ENCODE measurements around the gene SLC44A4. TPM values are rescaled to one million over a fixed set of nuclear protein-coding genes. Genes with fewer than 3 reads are reported as not detected.
"Not testable (repeated sequence)": the region's sequence is repeated elsewhere in the genome, so short reads cannot be mapped to it uniquely, and the experiment has no call there.

SLC44A4 gene
- total RNA-seq, 1 donor from 2014 or later = not detected

DNA sequence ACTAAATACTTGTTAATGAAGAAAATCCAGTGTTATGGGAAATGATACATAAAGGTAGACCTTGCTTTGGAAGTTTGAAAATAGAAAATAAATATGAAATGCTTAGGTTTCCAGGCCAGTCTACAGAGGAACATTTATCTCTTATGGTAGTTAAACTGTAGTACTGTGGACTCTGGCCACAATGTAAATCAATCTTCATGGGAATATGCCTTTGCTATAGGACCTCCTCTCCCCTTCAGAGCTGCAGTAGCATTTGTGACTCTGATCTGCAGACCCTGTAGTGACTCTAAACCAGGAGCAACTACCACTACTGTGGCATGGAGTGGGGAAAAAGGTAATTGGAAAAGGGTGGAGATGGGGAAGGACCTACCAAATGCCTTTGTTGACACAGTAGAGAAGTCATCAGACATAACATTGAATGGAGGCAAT lies 58.9 kb downstream of the SLC44A4 start:
- TF ChIP-seq, protein P1, sequence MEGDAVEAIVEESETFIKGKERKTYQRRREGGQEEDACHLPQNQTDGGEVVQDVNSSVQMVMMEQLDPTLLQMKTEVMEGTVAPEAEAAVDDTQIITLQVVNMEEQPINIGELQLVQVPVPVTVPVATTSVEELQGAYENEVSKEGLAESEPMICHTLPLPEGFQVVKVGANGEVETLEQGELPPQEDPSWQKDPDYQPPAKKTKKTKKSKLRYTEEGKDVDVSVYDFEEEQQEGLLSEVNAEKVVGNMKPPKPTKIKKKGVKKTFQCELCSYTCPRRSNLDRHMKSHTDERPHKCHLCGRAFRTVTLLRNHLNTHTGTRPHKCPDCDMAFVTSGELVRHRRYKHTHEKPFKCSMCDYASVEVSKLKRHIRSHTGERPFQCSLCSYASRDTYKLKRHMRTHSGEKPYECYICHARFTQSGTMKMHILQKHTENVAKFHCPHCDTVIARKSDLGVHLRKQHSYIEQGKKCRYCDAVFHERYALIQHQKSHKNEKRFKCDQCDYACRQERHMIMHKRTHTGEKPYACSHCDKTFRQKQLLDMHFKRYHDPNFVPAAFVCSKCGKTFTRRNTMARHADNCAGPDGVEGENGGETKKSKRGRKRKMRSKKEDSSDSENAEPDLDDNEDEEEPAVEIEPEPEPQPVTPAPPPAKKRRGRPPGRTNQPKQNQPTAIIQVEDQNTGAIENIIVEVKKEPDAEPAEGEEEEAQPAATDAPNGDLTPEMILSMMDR (IDR thresholded peaks at IDR 0.05) = no peak

DNA sequence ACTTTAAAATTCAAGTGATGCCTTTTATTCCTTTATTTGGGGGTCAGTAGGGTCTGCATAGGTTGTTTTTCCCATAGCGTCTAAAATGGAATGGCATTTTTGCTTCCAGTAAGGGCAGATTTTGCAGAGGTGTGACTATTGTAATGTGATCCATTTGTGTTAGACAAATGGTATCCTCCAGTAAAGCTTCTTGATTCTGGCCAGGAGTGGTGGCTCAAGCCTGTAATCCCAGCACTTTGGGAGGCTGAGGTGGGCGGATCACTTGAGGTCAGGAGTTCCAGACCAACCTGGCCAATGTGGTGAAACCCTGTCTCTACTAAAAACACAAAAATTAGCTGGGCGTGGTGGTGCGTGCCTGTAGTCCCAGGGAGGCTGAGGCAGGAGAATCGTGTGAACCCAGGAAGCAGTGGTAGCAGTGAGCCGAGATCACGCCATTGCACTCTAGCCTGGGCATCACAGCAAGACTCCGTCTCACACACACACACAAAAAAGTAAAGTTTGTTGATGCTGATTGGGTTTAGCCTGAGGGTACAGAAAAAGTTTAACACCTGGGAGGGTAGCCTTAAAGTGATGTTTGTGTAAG lies 60.8 kb downstream of the SLC44A4 start:
- H3K36me3 ChIP-seq; DNase-seq (ENCODE audit: low spot score in 2 of 2); H3K9me3 ChIP-seq; H3K27me3 ChIP-seq: not testable (repeated sequence)
- H3K27ac ChIP-seq = peak overlapping the region; percentile 58 to 99
- H3K4me3 ChIP-seq = peak overlapping the region; percentile 59 to 63
- intact Hi-C loops (cut with DNase I) = loop anchor here (10.0 kb wide), 1 partner anchor 1157 kb away; no protein-coding TSS in a partner anchor
- peaks cover 12 to 37% of the 10 kb centered on the region in 2 donors for H3K4me1 ChIP-seq

More for the DNA sequence above, 58.9 kb downstream of the SLC44A4 start:
- no peak for DNase-seq (ENCODE audit: low spot score in 2 of 2)
- Histone ChIP-seq H3K27ac (peak overlapping the region; percentile 58 to 99), H3K36me3 (no peaks in the 10 kb centered on the region), H3K27me3 (no peaks in the 10 kb centered on the region), H3K9me3 (no peaks in the 10 kb centered on the region), H3K4me3 (peak overlapping the region in 1 of 2 donors; percentile 59), H3K4me1 (peaks cover 10 to 35% of the 10 kb centered on the region in 2 donors)
- intact Hi-C loops (cut with DNase I) = loop anchor here (10.0 kb wide), 1 partner anchor 1155 kb away; no protein-coding TSS in a partner anchor

DNA sequence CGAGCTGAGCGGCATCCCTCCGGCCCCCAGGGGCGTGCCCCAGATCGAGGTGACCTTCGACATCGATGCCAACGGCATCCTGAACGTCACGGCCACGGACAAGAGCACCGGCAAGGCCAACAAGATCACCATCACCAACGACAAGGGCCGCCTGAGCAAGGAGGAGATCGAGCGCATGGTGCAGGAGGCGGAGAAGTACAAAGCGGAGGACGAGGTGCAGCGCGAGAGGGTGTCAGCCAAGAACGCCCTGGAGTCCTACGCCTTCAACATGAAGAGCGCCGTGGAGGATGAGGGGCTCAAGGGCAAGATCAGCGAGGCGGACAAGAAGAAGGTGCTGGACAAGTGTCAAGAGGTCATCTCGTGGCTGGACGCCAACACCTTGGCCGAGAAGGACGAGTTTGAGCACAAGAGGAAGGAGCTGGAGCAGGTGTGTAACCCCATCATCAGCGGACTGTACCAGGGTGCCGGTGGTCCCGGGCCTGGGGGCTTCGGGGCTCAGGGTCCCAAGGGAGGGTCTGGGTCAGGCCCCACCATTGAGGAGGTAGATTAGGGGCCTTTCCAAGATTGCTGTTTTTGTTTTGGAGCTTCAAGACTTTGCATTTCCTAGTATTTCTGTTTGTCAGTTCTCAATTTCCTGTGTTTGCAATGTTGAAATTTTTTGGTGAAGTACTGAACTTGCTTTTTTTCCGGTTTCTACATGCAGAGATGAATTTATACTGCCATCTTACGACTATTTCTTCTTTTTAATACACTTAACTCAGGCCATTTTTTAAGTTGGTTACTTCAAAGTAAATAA lies 61.5 kb downstream of the SLC44A4 start:
- Histone ChIP-seq H3K4me1 (peaks cover 10 to 33% of the 10 kb centered on the region in 2 donors), H3K4me3 (peak overlapping the region; percentile 59 to 63), H3K27ac (peak overlapping the region; percentile 58 to 99)
- not testable (repeated sequence) for H3K36me3 ChIP-seq; DNase-seq (ENCODE audit: low spot score in 2 of 2); H3K27me3 ChIP-seq; H3K9me3 ChIP-seq
- intact Hi-C loops (cut with DNase I) = loop anchor here (10.0 kb wide), 1 partner anchor 1157 kb away; no protein-coding TSS in a partner anchor
- TF ChIP-seq, protein P1 (IDR thresholded peaks at IDR 0.05) = peak in 1 of 3 experiments; percentile 26

DNA sequence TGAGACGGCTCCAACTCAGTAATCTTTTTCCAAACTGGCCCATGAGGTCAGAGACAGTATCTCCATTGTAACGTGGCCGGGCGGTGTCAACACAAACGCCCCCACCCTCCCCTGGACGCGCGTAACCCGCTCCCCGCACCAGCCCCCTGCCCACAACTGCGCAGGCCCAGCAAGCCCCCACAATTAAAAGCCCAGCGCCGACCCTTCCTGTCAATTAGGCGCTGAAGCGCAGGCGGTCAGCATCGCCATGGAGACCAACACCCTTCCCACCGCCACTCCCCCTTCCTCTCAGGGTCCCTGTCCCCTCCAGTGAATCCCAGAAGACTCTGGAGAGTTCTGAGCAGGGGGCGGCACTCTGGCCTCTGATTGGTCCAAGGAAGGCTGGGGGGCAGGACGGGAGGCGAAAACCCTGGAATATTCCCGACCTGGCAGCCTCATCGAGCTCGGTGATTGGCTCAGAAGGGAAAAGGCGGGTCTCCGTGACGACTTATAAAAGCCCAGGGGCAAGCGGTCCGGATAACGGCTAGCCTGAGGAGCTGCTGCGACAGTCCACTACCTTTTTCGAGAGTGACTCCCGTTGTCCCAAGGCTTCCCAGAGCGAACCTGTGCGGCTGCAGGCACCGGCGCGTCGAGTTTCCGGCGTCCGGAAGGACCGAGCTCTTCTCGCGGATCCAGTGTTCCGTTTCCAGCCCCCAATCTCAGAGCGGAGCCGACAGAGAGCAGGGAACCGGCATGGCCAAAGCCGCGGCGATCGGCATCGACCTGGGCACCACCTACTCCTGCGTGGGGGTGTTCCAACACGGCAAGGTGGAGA lies 63.6 kb downstream of the SLC44A4 start, which contains the start of the genes HSPA1A and HSPA1L:
Gene HSPA1A, plus strand, starts transcription at position 519 of the 814 bp plus-strand sequence. Its CDS starts 214 bp downstream, at position 733.
Gene HSPA1L, minus strand, starts transcription at position 259 of the 814 bp plus-strand sequence. CDS start 3,311 bp downstream, outside the sequence.
- intact Hi-C loops (cut with DNase I) = loop anchor here (2.0 to 10.0 kb wide), 2 partner anchors 20 to 1160 kb away; partner anchors contain the start of gene VARS1
- no peaks in the 10 kb centered on the region for H3K27me3 ChIP-seq
- TF ChIP-seq, protein P1 (IDR thresholded peaks at IDR 0.05) = no peak

DNA sequence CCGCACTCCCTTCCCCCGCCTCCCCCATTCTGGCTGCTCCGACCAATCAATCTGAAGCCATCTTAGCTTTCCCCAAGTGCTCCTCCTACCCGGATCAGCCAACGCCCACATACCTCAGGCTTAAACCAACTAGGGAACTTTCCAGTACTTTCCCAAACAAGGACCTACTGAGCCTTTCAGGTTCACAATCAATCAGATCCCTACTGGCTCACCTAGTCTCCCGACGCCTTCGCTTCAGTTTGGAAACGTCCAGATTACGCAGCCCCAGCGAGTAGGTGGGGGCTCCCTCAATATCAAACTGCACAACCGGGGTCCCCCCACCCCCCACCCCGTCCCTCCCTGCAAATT lies 64.1 kb downstream of the SLC44A4 start:
- Histone ChIP-seq H3K4me1 (peaks cover 7 to 18% of the 10 kb centered on the region in 2 donors), H3K9me3 (no peaks in the 10 kb centered on the region), H3K36me3 (no peaks in the 10 kb centered on the region), H3K4me3 (peak overlapping the region; percentile 50 to 72), H3K27me3 (no peaks in the 10 kb centered on the region), H3K27ac (peak overlapping the region; percentile 96)
- TF ChIP-seq, protein P1 (IDR thresholded peaks at IDR 0.05) = no peak
- intact Hi-C loops (cut with DNase I) = loop anchor here (2.0 to 10.0 kb wide), 2 partner anchors 20 to 1160 kb away; partner anchors contain the start of gene VARS1
- peak; percentile 90 to 97 for DNase-seq (ENCODE audit: low spot score in 2 of 2)

More for the DNA sequence above, 63.6 kb downstream of the SLC44A4 start, which contains the start of the genes HSPA1A and HSPA1L:
- Histone ChIP-seq H3K9me3 (no peaks in the 10 kb centered on the region), H3K4me1 (peaks cover 7 to 24% of the 10 kb centered on the region in 2 donors), H3K27ac (peak within 1 kb of the TSS; percentile 96), H3K36me3 (no peaks in the 10 kb centered on the region), H3K4me3 (peak within 1 kb of the TSS; percentile 50 to 72)
- DNase-seq (ENCODE audit: low spot score in 2 of 2) = peak; percentile 90 to 98
